GM23338 (cell line): Measurements from ENCODE around the gene BCCIP. TPM values are rescaled to one million over a fixed set of nuclear protein-coding genes. Genes with fewer than 3 reads are reported as not detected.

Experiments
- ATAC-seq: fragments of 200-7000 bp; cut with Tn5 transposase; 3 replicates; pipeline ENCODE4 v1.9.1; 2020
- DNase-seq: peaks from one replicate; pipeline ENCODE4 v3.0.0-alpha.2; 2015; ENCODE audit warnings: low spot score
- H2AFZ ChIP-seq: fragments of 200-600 bp; sonication (generic); 2 replicates; pipeline ENCODE4 v1.8.0; 2016; ENCODE audit warnings: antibody characterized with exemption, mild to moderate bottlenecking, moderate library complexity
- H3F3A ChIP-seq: fragments of 200-600 bp; sonication (generic); replicated peaks from 2 replicates; pipeline ENCODE4 v1.8.0; 2017; ENCODE audit warnings: antibody characterized with exemption, mixed run types, low read depth
- H3K27ac ChIP-seq: fragments of 200-600 bp; sonication (generic); 2 replicates; pipeline ENCODE4 v1.6.1; 2016; ENCODE audit warnings: low read depth
- H3K27me3 ChIP-seq: fragments of 200-600 bp; sonication (generic); 2 replicates; pipeline ENCODE4 v1.8.0; 2016; ENCODE audit warnings: mild to moderate bottlenecking, mixed run types, moderate library complexity; ENCODE audit not compliant: insufficient read depth
- H3K36me3 ChIP-seq: fragments of 200-600 bp; sonication (generic); 2 replicates; pipeline ENCODE4 v1.8.0; 2016; ENCODE audit warnings: mild to moderate bottlenecking; ENCODE audit not compliant: insufficient read depth
- H3K4me1 ChIP-seq: fragments of 200-600 bp; sonication (generic); 2 replicates; pipeline ENCODE4 v1.8.0; 2016; ENCODE audit warnings: mild to moderate bottlenecking, moderate library complexity; ENCODE audit not compliant: insufficient read depth
- H3K4me2 ChIP-seq: fragments of 200-600 bp; sonication (generic); 2 replicates; pipeline ENCODE4 v1.7.1; 2017; ENCODE audit warnings: mixed run types
- H3K4me3 ChIP-seq: fragments of 200-600 bp; sonication (generic); 2 replicates; pipeline ENCODE4 v1.6.1; 2016; ENCODE audit warnings: mixed run types
- H3K79me2 ChIP-seq: fragments of 200-600 bp; sonication (generic); replicated peaks from 2 replicates; pipeline ENCODE4 v1.8.0; 2017; ENCODE audit warnings: mild to moderate bottlenecking; ENCODE audit not compliant: insufficient read depth
- H3K9me2 ChIP-seq: fragments of 200-600 bp; sonication (generic); 2 replicates; pipeline ENCODE4 v1.8.0; 2017; ENCODE audit not compliant: insufficient read depth
- H4K20me1 ChIP-seq: fragments of 200-600 bp; sonication (generic); replicated peaks from 2 replicates; pipeline ENCODE4 v1.8.0; 2017; ENCODE audit warnings: mild to moderate bottlenecking; ENCODE audit not compliant: insufficient read depth
- H3K27ac Mint-ChIP-seq: 2 replicates; pipeline ENCODE4 v1.8.0; 2020; ENCODE audit warnings: inconsistent platforms, mild to moderate bottlenecking, moderate library complexity, mixed read lengths
- H3K27me3 Mint-ChIP-seq: 3 replicates; pipeline ENCODE4 v1.8.0; 2022; ENCODE audit warnings: low read depth, mild to moderate bottlenecking, moderate library complexity, mixed read lengths, inconsistent platforms; ENCODE audit not compliant: insufficient read depth, poor library complexity
- H3K36me3 Mint-ChIP-seq: 3 replicates; pipeline ENCODE4 v1.8.0; 2021; ENCODE audit warnings: low read depth, mild to moderate bottlenecking, inconsistent platforms, moderate library complexity, mixed read lengths
- H3K4me1 Mint-ChIP-seq: 3 replicates; pipeline ENCODE4 v1.8.0; 2020; ENCODE audit warnings: mild to moderate bottlenecking, inconsistent platforms, mixed read lengths
- H3K4me3 Mint-ChIP-seq: 3 replicates; pipeline ENCODE4 v1.8.0; 2021; ENCODE audit warnings: moderate library complexity, mild to moderate bottlenecking, inconsistent platforms, mixed read lengths
- H3K9me3 Mint-ChIP-seq: 3 replicates; pipeline ENCODE4 v1.8.0; 2020; ENCODE audit warnings: moderate library complexity, mild to moderate bottlenecking, inconsistent platforms, mixed read lengths
- CREB1 ChIP-seq: fragments of 250-450 bp; sonication (Bioruptor Pico); IDR thresholded peaks from 2 replicates; pipeline ENCODE4 v1.5.0; 2020; ENCODE audit warnings: low read depth, mild to moderate bottlenecking, moderate library complexity
- ETS1 ChIP-seq: IDR thresholded peaks from 2 replicates; pipeline ENCODE4 v1.6.1; 2016; ENCODE audit warnings: antibody characterized with exemption
- EZH2 ChIP-seq: fragments of 200-600 bp; sonication (generic); IDR thresholded peaks from one replicate; pipeline ENCODE4 v1.8.0; 2017; ENCODE audit warnings: antibody characterized with exemption, mild to moderate bottlenecking, low read depth; ENCODE audit not compliant: unreplicated experiment
- EZH2phosphoT487 ChIP-seq: fragments of 200-600 bp; sonication (generic); IDR thresholded peaks from one replicate; pipeline ENCODE4 v1.8.1; 2018; ENCODE audit warnings: antibody characterized with exemption; ENCODE audit not compliant: unreplicated experiment
- JUNB ChIP-seq: IDR thresholded peaks from one replicate; pipeline ENCODE4 v1.6.1; 2016; ENCODE audit warnings: antibody characterized with exemption; ENCODE audit not compliant: unreplicated experiment
- NANOG ChIP-seq: IDR thresholded peaks from 2 replicates; pipeline ENCODE4 v1.6.1; 2016; ENCODE audit warnings: antibody characterized with exemption, borderline replicate concordance
- POLR2AphosphoS5 ChIP-seq: IDR thresholded peaks from 2 replicates; pipeline ENCODE4 v1.6.1; 2016; ENCODE audit warnings: antibody characterized with exemption, low read depth
- REST ChIP-seq: IDR thresholded peaks from one replicate; pipeline ENCODE4 v1.6.1; 2018; ENCODE audit warnings: antibody characterized with exemption; ENCODE audit not compliant: unreplicated experiment
- STAT1 ChIP-seq: IDR thresholded peaks from one replicate; pipeline ENCODE4 v1.6.1; 2016; ENCODE audit warnings: antibody characterized with exemption; ENCODE audit not compliant: unreplicated experiment
- ZNF114 ChIP-seq: fragments of 250-450 bp; sonication (Bioruptor Pico); IDR thresholded peaks from 2 replicates; pipeline ENCODE4 v1.5.0; 2020; ENCODE audit warnings: mild to moderate bottlenecking, moderate library complexity
- ZNF331 ChIP-seq: fragments of 250-450 bp; sonication (Bioruptor Pico); IDR thresholded peaks from 2 replicates; pipeline ENCODE4 v1.5.0; 2020; ENCODE audit warnings: low read depth, mild to moderate bottlenecking, moderate library complexity
- polyA plus RNA-seq: library from polyadenylated mRNA; unstranded; fragments of >200 nt; fragmentation: Nextera tagmentation; extraction: Ambion mirVana; gene quantifications from 2 replicates; pipeline ENCODE4 v1.2.1, GENCODE V29; 2016
- total RNA-seq: library from RNA; depleted of rRNA; stranded (reverse); fragments of >200 nt; shearing (Covaris generic); gene quantifications from 2 replicates; pipeline ENCODE4 v1.2.3, GENCODE V29; 2014
- TF ChIP-seq, protein P1 (sequence below): fragments of 250-450 bp; sonication (Bioruptor Pico); IDR thresholded peaks from 2 replicates; pipeline ENCODE4 v1.5.0; 2020; ENCODE audit warnings: mild to moderate bottlenecking, moderate library complexity
- TF ChIP-seq, protein P2 (sequence below), 2 experiments: fragments of 200-600 bp in 1 of 2; sonication (generic) in 1 of 2; conservative IDR thresholded peaks; 2 replicates each; pipeline versions ENCODE4 v1.5.1 to v1.6.1; 2016 to 2017; ENCODE audit warnings: antibody characterized with exemption in 2 of 2, low read depth in 2 of 2, mild to moderate bottlenecking in 2 of 2, moderate library complexity in 1 of 2

Gene BCCIP
- total and polyA plus RNA-seq, 2 experiments from 2014 or later = 98.6 to 214 TPM

DNA sequence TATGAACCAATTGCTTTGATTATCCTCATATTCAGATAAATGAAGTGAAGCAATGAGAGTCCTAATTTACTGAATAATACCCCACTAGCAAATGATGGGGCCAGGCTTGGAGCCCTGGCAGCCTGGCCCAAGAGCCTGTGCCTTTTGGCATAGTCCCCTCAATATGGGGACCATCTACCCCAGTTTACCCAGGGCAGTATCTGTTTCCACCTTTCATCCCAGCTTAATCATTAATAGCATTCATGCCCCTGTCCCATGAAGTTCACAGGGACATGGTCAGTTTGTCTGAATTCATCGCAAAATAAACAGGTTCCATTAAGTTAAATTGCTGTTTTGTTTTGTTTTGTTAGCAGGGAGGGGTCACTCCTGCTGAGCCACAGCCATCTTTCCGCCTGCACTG lies 25.5 kb downstream of the BCCIP start:
- H3K9me2 ChIP-seq = no peaks in the 10 kb centered on the region
- no peaks in the 10 kb centered on the region for H3K4me1 ChIP-seq
- H3K36me3 ChIP-seq = peaks cover 4% of the 10 kb centered on the region; the same call in 1 of the 2 replicates
- ATAC-seq = no peak
- Mint-ChIP-seq H3K27ac (no peak overlapping the region), H3K4me1 (no peaks in the 10 kb centered on the region), H3K27me3 (peaks cover 5% of the 10 kb centered on the region), H3K36me3 (peaks cover 27% of the 10 kb centered on the region), H3K4me3 (no peak overlapping the region), H3K9me3 (peaks cover 2% of the 10 kb centered on the region; the same call in 2 of the 3 replicates)
- TF ChIP-seq, protein P1, sequence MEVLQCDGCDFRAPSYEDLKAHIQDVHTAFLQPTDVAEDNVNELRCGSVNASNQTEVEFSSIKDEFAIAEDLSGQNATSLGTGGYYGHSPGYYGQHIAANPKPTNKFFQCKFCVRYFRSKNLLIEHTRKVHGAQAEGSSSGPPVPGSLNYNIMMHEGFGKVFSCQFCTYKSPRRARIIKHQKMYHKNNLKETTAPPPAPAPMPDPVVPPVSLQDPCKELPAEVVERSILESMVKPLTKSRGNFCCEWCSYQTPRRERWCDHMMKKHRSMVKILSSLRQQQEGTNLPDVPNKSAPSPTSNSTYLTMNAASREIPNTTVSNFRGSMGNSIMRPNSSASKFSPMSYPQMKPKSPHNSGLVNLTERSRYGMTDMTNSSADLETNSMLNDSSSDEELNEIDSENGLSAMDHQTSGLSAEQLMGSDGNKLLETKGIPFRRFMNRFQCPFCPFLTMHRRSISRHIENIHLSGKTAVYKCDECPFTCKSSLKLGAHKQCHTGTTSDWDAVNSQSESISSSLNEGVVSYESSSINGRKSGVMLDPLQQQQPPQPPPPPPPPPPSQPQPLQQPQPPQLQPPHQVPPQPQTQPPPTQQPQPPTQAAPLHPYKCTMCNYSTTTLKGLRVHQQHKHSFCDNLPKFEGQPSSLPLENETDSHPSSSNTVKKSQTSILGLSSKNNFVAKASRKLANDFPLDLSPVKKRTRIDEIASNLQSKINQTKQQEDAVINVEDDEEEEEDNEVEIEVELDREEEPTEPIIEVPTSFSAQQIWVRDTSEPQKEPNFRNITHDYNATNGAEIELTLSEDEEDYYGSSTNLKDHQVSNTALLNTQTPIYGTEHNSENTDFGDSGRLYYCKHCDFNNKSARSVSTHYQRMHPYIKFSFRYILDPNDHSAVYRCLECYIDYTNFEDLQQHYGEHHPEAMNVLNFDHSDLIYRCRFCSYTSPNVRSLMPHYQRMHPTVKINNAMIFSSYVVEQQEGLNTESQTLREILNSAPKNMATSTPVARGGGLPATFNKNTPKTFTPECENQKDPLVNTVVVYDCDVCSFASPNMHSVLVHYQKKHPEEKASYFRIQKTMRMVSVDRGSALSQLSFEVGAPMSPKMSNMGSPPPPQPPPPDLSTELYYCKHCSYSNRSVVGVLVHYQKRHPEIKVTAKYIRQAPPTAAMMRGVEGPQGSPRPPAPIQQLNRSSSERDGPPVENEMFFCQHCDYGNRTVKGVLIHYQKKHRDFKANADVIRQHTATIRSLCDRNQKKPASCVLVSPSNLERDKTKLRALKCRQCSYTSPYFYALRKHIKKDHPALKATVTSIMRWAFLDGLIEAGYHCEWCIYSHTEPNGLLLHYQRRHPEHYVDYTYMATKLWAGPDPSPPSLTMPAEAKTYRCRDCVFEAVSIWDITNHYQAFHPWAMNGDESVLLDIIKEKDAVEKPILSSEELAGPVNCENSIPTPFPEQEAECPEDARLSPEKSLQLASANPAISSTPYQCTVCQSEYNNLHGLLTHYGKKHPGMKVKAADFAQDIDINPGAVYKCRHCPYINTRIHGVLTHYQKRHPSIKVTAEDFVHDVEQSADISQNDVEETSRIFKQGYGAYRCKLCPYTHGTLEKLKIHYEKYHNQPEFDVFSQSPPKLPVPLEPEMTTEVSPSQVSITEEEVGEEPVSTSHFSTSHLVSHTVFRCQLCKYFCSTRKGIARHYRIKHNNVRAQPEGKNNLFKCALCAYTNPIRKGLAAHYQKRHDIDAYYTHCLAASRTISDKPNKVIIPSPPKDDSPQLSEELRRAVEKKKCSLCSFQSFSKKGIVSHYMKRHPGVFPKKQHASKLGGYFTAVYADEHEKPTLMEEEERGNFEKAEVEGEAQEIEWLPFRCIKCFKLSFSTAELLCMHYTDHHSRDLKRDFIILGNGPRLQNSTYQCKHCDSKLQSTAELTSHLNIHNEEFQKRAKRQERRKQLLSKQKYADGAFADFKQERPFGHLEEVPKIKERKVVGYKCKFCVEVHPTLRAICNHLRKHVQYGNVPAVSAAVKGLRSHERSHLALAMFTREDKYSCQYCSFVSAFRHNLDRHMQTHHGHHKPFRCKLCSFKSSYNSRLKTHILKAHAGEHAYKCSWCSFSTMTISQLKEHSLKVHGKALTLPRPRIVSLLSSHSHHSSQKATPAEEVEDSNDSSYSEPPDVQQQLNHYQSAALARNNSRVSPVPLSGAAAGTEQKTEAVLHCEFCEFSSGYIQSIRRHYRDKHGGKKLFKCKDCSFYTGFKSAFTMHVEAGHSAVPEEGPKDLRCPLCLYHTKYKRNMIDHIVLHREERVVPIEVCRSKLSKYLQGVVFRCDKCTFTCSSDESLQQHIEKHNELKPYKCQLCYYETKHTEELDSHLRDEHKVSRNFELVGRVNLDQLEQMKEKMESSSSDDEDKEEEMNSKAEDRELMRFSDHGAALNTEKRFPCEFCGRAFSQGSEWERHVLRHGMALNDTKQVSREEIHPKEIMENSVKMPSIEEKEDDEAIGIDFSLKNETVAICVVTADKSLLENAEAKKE = no peak
- TF ChIP-seq ZNF331 (CRISPR knock-in tag) (no peak), ETS1 (no peak), POLR2AphosphoS5 (no peak), REST (no peak), EZH2 (no peak), ZNF114 (CRISPR knock-in tag) (no peak), JUNB (no peak), STAT1 (no peak), NANOG (no peak), EZH2phosphoT487 (no peak), CREB1 (no peak)
- TF ChIP-seq, protein P2, sequence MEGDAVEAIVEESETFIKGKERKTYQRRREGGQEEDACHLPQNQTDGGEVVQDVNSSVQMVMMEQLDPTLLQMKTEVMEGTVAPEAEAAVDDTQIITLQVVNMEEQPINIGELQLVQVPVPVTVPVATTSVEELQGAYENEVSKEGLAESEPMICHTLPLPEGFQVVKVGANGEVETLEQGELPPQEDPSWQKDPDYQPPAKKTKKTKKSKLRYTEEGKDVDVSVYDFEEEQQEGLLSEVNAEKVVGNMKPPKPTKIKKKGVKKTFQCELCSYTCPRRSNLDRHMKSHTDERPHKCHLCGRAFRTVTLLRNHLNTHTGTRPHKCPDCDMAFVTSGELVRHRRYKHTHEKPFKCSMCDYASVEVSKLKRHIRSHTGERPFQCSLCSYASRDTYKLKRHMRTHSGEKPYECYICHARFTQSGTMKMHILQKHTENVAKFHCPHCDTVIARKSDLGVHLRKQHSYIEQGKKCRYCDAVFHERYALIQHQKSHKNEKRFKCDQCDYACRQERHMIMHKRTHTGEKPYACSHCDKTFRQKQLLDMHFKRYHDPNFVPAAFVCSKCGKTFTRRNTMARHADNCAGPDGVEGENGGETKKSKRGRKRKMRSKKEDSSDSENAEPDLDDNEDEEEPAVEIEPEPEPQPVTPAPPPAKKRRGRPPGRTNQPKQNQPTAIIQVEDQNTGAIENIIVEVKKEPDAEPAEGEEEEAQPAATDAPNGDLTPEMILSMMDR (conservative IDR thresholded peaks at IDR 0.05; ENCODE audit: low read depth in 2 of 2) = no peak
- H3K4me3 ChIP-seq = no peak overlapping the region
- no peak overlapping the region for H3K4me2 ChIP-seq
- H4K20me1 ChIP-seq = no peaks in the 10 kb centered on the region; the same call in 1 of the 2 replicates
- H2AFZ ChIP-seq = no peak overlapping the region
- H3K27me3 ChIP-seq = no peaks in the 10 kb centered on the region
- no peaks in the 10 kb centered on the region for H3F3A ChIP-seq
- H3K79me2 ChIP-seq = no peaks in the 10 kb centered on the region
- H3K27ac ChIP-seq = no peak overlapping the region
- DNase-seq = no peak
